Trophoblast cell (in vitro differentiated cells and primary cell): ENCODE data around the gene TAOK1.
"Not testable (repeated sequence)": the region's sequence is repeated elsewhere in the genome, so short reads cannot be mapped to it uniquely, and the experiment has no call there.

Source experiments
- DNase-seq, 2 donors: peaks; one replicate each; pipeline ENCODE4 v3.0.0-alpha.2; 2016
- H2AFZ ChIP-seq: 2 replicates; pipeline ENCODE4 v1.6.1; 2013; ENCODE audit warnings: low read length, moderate library complexity, mild to moderate bottlenecking; ENCODE audit not compliant: insufficient read depth, poor library complexity
- H2AK5ac ChIP-seq: 2 replicates; pipeline ENCODE4 v1.6.1; 2013; ENCODE audit warnings: mild to moderate bottlenecking, low read length
- H2BK120ac ChIP-seq: 2 replicates; pipeline ENCODE4 v1.6.1; 2013; ENCODE audit warnings: low read length, mild to moderate bottlenecking, moderate library complexity; ENCODE audit not compliant: insufficient read depth, poor library complexity
- H2BK12ac ChIP-seq: 2 replicates; pipeline ENCODE4 v1.6.1; 2013; ENCODE audit warnings: mild to moderate bottlenecking, low read length, moderate library complexity
- H2BK5ac ChIP-seq: 2 replicates; pipeline ENCODE4 v1.6.1; 2013; ENCODE audit warnings: low read length, low read depth, moderate library complexity, mild to moderate bottlenecking; ENCODE audit not compliant: poor library complexity
- H3K14ac ChIP-seq: 2 replicates; pipeline ENCODE4 v1.6.1; 2013; ENCODE audit warnings: mild to moderate bottlenecking, low read length
- H3K18ac ChIP-seq: 2 replicates; pipeline ENCODE4 v1.6.1; 2013; ENCODE audit warnings: mild to moderate bottlenecking, low read length
- H3K23ac ChIP-seq: 2 replicates; pipeline ENCODE4 v1.6.1; 2013; ENCODE audit warnings: low read length
- H3K27ac ChIP-seq: 2 replicates; pipeline ENCODE4 v1.5.1; 2013; ENCODE audit warnings: low read depth, mild to moderate bottlenecking, inconsistent platforms, low read length, moderate library complexity
- H3K27me3 ChIP-seq: 2 replicates; pipeline ENCODE4 v1.6.1; 2013; ENCODE audit warnings: inconsistent platforms, mild to moderate bottlenecking, low read length, moderate library complexity; ENCODE audit not compliant: insufficient read depth
- H3K36me3 ChIP-seq, 2 experiments: 1 replicate in 1 of 2; 2 replicates in 1 of 2; pipeline ENCODE4 v1.6.1; 2013; ENCODE audit warnings: low read length in 2 of 2, mild to moderate bottlenecking in 2 of 2, moderate library complexity in 1 of 2; ENCODE audit not compliant: insufficient read depth in 2 of 2, control insufficient read depth in 1 of 2
- H3K4ac ChIP-seq: 2 replicates; pipeline ENCODE4 v1.6.1; 2013; ENCODE audit warnings: low read depth, mild to moderate bottlenecking, low read length, moderate library complexity
- H3K4me1 ChIP-seq, 2 experiments: 1 replicate in 1 of 2; 2 replicates in 1 of 2; pipeline ENCODE4 v1.6.1; 2013; ENCODE audit warnings: low read length in 2 of 2, mild to moderate bottlenecking in 2 of 2, moderate library complexity in 1 of 2; ENCODE audit not compliant: insufficient read depth in 2 of 2, control insufficient read depth in 1 of 2
- H3K4me2 ChIP-seq: 2 replicates; pipeline ENCODE4 v1.6.1; 2013; ENCODE audit warnings: inconsistent platforms, mild to moderate bottlenecking, low read length, moderate library complexity
- H3K4me3 ChIP-seq: 2 replicates; pipeline ENCODE4 v1.5.1; 2013; ENCODE audit warnings: mild to moderate bottlenecking, low read depth, low read length, inconsistent platforms
- H3K79me1 ChIP-seq: one replicate; pipeline ENCODE4 v1.6.1; 2013; ENCODE audit warnings: low read length
- H3K79me2 ChIP-seq: 2 replicates; pipeline ENCODE4 v1.6.1; 2013; ENCODE audit warnings: low read length, mild to moderate bottlenecking; ENCODE audit not compliant: control insufficient read depth, insufficient read depth, poor library complexity
- H3K9ac ChIP-seq: 2 replicates; pipeline ENCODE4 v1.6.1; 2013; ENCODE audit warnings: mild to moderate bottlenecking, low read length
- H3K9me3 ChIP-seq: 2 replicates; pipeline ENCODE4 v1.6.1; 2013; ENCODE audit warnings: low read depth, mild to moderate bottlenecking, control low read depth, inconsistent platforms, low read length; ENCODE audit not compliant: insufficient read depth
- H4K12ac ChIP-seq: 2 replicates; pipeline ENCODE4 v1.6.1; 2013; ENCODE audit warnings: low read depth, mild to moderate bottlenecking, low read length, moderate library complexity
- H4K8ac ChIP-seq: 2 replicates; pipeline ENCODE4 v1.6.1; 2013; ENCODE audit warnings: low read depth, mild to moderate bottlenecking, low read length, moderate library complexity
- H4K91ac ChIP-seq: one replicate; pipeline ENCODE4 v1.6.1; 2013; ENCODE audit warnings: low read depth, mild to moderate bottlenecking, low read length, moderate library complexity
- WGBS: extraction: QIAGEN DNeasy Blood & Tissue Kit; methylation state at CpG from one replicate; pipeline ENCODE4 v1.1.7; 2013; ENCODE audit warnings: missing lambda C conversion rate; ENCODE audit not compliant: insufficient read length, insufficient coverage; ENCODE audit errors: extremely low coverage; 5-methylcytosine and 5-hydroxymethylcytosine counted together

TAOK1 gene

GRCh38 chr17:29480249-29480928 lies 90.2 kb downstream of the TAOK1 start:
- not testable (repeated sequence) for H2BK5ac ChIP-seq, H4K8ac ChIP-seq, H3K27ac ChIP-seq, H2BK12ac ChIP-seq, H3K9me3 ChIP-seq, H2AK5ac ChIP-seq, H3K79me1 ChIP-seq, H3K4me2 ChIP-seq, H3K23ac ChIP-seq, H2BK120ac ChIP-seq, H3K4me3 ChIP-seq, H2AFZ ChIP-seq, H3K4me1 ChIP-seq, H3K4ac ChIP-seq, H3K79me2 ChIP-seq, H3K27me3 ChIP-seq, H4K12ac ChIP-seq, H3K9ac ChIP-seq, H4K91ac ChIP-seq, H3K18ac ChIP-seq, H3K14ac ChIP-seq
- H3K36me3 ChIP-seq = peaks cover 13% of the 10 kb centered on the region in 2 experiments
- DNase-seq = peak in 1 of 2 donors; percentile 12
- no CpG with 5 or more reads among the region's 7 CpGs for WGBS

- H3K23ac ChIP-seq = no peak overlapping the region
- H3K4ac ChIP-seq = no peak overlapping the region
- no peak overlapping the region for H3K9ac ChIP-seq
- H3K79me2 ChIP-seq = no peaks in the 10 kb centered on the region
- no peak overlapping the region for H2AFZ ChIP-seq
- no peak overlapping the region for H4K8ac ChIP-seq
- no peaks in the 10 kb centered on the region for H3K79me1 ChIP-seq
- no peak overlapping the region for H3K14ac ChIP-seq
- H2AK5ac ChIP-seq = no peak overlapping the region
- H2BK5ac ChIP-seq = no peak overlapping the region
- no peak overlapping the region for H3K18ac ChIP-seq
- no peaks in the 10 kb centered on the region for H3K27me3 ChIP-seq
- no peak overlapping the region for H3K4me3 ChIP-seq
- no peak overlapping the region for H3K4me2 ChIP-seq
- H3K9me3 ChIP-seq = no peaks in the 10 kb centered on the region
- H2BK120ac ChIP-seq = no peak overlapping the region
- peaks cover 18 to 23% of the 10 kb centered on the region in 2 experiments for H3K36me3 ChIP-seq
- H4K12ac ChIP-seq = no peak overlapping the region
- no peak overlapping the region for H2BK12ac ChIP-seq
- H4K91ac ChIP-seq = no peak overlapping the region
- H3K4me1 ChIP-seq = no peaks in the 10 kb centered on the region
- peak in 1 of 2 donors; percentile 57 for DNase-seq
- WGBS = no CpG with 5 or more reads among the region's 1 CpG
- H3K27ac ChIP-seq = no peak overlapping the region
Measured at GRCh38 chr17:29483503-29483902, 93.3 kb downstream of the TAOK1 start.

DNA sequence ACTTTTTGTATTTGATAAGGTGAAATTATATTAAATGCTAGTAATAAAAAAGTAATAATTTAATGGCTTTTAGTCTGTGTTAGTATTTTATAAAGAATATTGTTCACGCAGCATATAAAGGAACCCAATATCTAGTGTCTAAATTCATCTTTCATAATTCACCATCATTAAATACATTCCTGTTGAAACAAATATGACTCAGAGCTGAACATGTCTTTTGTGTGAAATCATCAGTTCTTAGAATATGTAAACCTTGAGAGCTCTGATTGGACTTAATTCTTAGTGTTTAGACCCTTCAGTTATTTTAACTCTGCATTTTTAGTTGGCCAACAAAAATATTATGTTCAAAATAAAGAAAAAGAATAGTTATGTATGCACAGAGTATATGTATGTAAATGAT lies 104.8 kb downstream of the TAOK1 start:
- no peak overlapping the region for H2AFZ ChIP-seq
- H3K27ac ChIP-seq = no peak overlapping the region
- no peak overlapping the region for H2AK5ac ChIP-seq
- H3K36me3 ChIP-seq = peaks cover 30 to 39% of the 10 kb centered on the region in 2 experiments
- no peaks in the 10 kb centered on the region for H3K4me1 ChIP-seq
- H3K14ac ChIP-seq = no peak overlapping the region
- H3K4me2 ChIP-seq = no peak overlapping the region
- H3K79me2 ChIP-seq = no peaks in the 10 kb centered on the region
- DNase-seq = peak in 1 of 2 donors; percentile 65
- no peak overlapping the region for H3K23ac ChIP-seq
- no peak overlapping the region for H4K12ac ChIP-seq
- H3K4me3 ChIP-seq = no peak overlapping the region
- H3K9ac ChIP-seq = no peak overlapping the region
- no peak overlapping the region for H2BK5ac ChIP-seq
- WGBS = no CpG with 5 or more reads among the region's 1 CpG
- no peaks in the 10 kb centered on the region for H3K9me3 ChIP-seq
- no peak overlapping the region for H4K91ac ChIP-seq
- no peaks in the 10 kb centered on the region for H3K79me1 ChIP-seq
- H3K4ac ChIP-seq = no peak overlapping the region
- H2BK120ac ChIP-seq = no peak overlapping the region
- H3K27me3 ChIP-seq = no peaks in the 10 kb centered on the region
- no peak overlapping the region for H2BK12ac ChIP-seq
- no peak overlapping the region for H4K8ac ChIP-seq
- no peak overlapping the region for H3K18ac ChIP-seq

GRCh38 chr17:29504711-29505110 lies 114.5 kb downstream of the TAOK1 start:
- Histone ChIP-seq H4K91ac (no peak overlapping the region), H2AFZ (no peak overlapping the region), H4K12ac (no peak overlapping the region), H2BK12ac (no peak overlapping the region), H3K9me3 (no peaks in the 10 kb centered on the region), H3K27me3 (no peaks in the 10 kb centered on the region), H3K4me1 (no peaks in the 10 kb centered on the region), H3K18ac (no peak overlapping the region), H3K79me1 (no peaks in the 10 kb centered on the region), H3K27ac (no peak overlapping the region), H4K8ac (no peak overlapping the region), H3K4me3 (no peak overlapping the region), H2BK5ac (no peak overlapping the region), H3K79me2 (no peaks in the 10 kb centered on the region), H3K4ac (no peak overlapping the region), H2BK120ac (no peak overlapping the region), H3K14ac (no peak overlapping the region), H3K23ac (no peak overlapping the region), H3K9ac (no peak overlapping the region), H3K36me3 (peaks cover 22 to 26% of the 10 kb centered on the region in 2 experiments), H2AK5ac (no peak overlapping the region), H3K4me2 (no peak overlapping the region)
- DNase-seq = peak in 1 of 2 donors; percentile 66
- no CpG with 5 or more reads among the region's 1 CpG for WGBS
